Neural cell (in vitro differentiated cells): ENCODE data around the gene GRIA3. TPM values are rescaled to one million over a fixed set of nuclear protein-coding genes. Genes with fewer than 3 reads are reported as not detected.

Experiments used
- H2AFZ ChIP-seq: fragments of 200-600, 300-800 bp; sonication (generic), shearing (Covaris generic); 2 replicates; pipeline ENCODE4 v1.6.0; 2014; ENCODE audit warnings: low read depth, mild to moderate bottlenecking, antibody characterized with exemption, low read length, moderate library complexity
- H3F3A ChIP-seq: fragments of 200-600 bp; shearing (Covaris generic); 2 replicates; pipeline ENCODE4 v1.6.1; 2016; ENCODE audit warnings: mild to moderate bottlenecking, moderate library complexity, mixed read lengths, antibody characterized with exemption, low read length; ENCODE audit not compliant: insufficient read depth, poor library complexity, severe bottlenecking
- H3K27ac ChIP-seq: fragments of 200-600, 300-800 bp; sonication (generic), shearing (Covaris generic); 2 replicates; pipeline ENCODE4 v1.5.1; 2014; ENCODE audit warnings: mild to moderate bottlenecking, low read length, moderate library complexity
- H3K27me3 ChIP-seq: fragments of 300-800, 200-600 bp; sonication (generic), shearing (Covaris generic); 2 replicates; pipeline ENCODE4 v1.6.0; 2014; ENCODE audit warnings: mild to moderate bottlenecking, low read depth, low read length, moderate library complexity; ENCODE audit not compliant: insufficient read depth
- H3K36me3 ChIP-seq: fragments of 300-800, 200-600 bp; sonication (generic), shearing (Covaris generic); 2 replicates; pipeline ENCODE4 v1.5.1; 2014; ENCODE audit warnings: mild to moderate bottlenecking, antibody characterized with exemption, low read length, moderate library complexity; ENCODE audit not compliant: insufficient read depth
- H3K4me2 ChIP-seq: fragments of 300-800, 200-600 bp; sonication (generic), shearing (Covaris generic); 2 replicates; pipeline ENCODE4 v1.6.0; 2014; ENCODE audit warnings: mild to moderate bottlenecking, low read length
- H3K4me3 ChIP-seq: fragments of 300-800, 200-600 bp; sonication (generic), shearing (Covaris generic); 2 replicates; pipeline ENCODE4 v1.5.1; 2014; ENCODE audit warnings: mild to moderate bottlenecking, low read length, moderate library complexity
- H3K79me2 ChIP-seq: fragments of 200-600 bp; shearing (Covaris generic); replicated peaks from 2 replicates; pipeline ENCODE4 v1.6.0; 2014; ENCODE audit warnings: mild to moderate bottlenecking, low read length, moderate library complexity; ENCODE audit not compliant: insufficient read depth
- H3K9ac ChIP-seq: fragments of 300-800, 200-600 bp; sonication (generic), shearing (Covaris generic); 2 replicates; pipeline ENCODE4 v1.6.1; 2016; ENCODE audit warnings: mild to moderate bottlenecking, low read length, mixed read lengths
- H3K9me2 ChIP-seq: fragments of 200-600 bp; shearing (Covaris generic); 2 replicates; pipeline ENCODE4 v1.6.1; 2016; ENCODE audit warnings: mild to moderate bottlenecking, low read length, mixed read lengths; ENCODE audit not compliant: insufficient read depth
- H3K9me3 ChIP-seq: fragments of 200-600, 300-800 bp; sonication (generic), shearing (Covaris generic); 2 replicates; pipeline ENCODE4 v1.6.1; 2016; ENCODE audit warnings: mild to moderate bottlenecking, mixed run types, low read length, moderate library complexity, mixed read lengths
- H4K20me1 ChIP-seq: fragments of 200-600 bp; shearing (Covaris generic); 2 replicates; pipeline ENCODE4 v1.6.1; 2016; ENCODE audit warnings: mild to moderate bottlenecking, mixed run types; ENCODE audit not compliant: insufficient read depth
- CTCF ChIP-seq: fragments of 450-650 bp; IDR thresholded peaks from 2 replicates; pipeline ENCODE4 v1.5.1; 2014; ENCODE audit warnings: antibody characterized with exemption, mild to moderate bottlenecking, moderate library complexity; ENCODE audit not compliant: poor library complexity, severe bottlenecking
- EP300 ChIP-seq: fragments of 450-650 bp; conservative IDR thresholded peaks from 2 replicates; pipeline ENCODE4 v1.6.1; 2014; ENCODE audit warnings: antibody characterized with exemption, mild to moderate bottlenecking, moderate library complexity; ENCODE audit not compliant: poor library complexity, severe bottlenecking
- EZH2 ChIP-seq: fragments of 200-600, 300-800 bp; shearing (Covaris generic), sonication (generic); IDR thresholded peaks from 2 replicates; pipeline ENCODE4 v1.6.1; 2014; ENCODE audit warnings: antibody characterized with exemption, low read length, borderline replicate concordance, mild to moderate bottlenecking; ENCODE audit not compliant: insufficient read depth, poor library complexity, severe bottlenecking
- MXI1 ChIP-seq: fragments of 450-650 bp; conservative IDR thresholded peaks from 2 replicates; pipeline ENCODE4 v1.6.1; 2014; ENCODE audit warnings: antibody characterized with exemption, mild to moderate bottlenecking; ENCODE audit not compliant: poor library complexity, severe bottlenecking
- POLR2AphosphoS5 ChIP-seq: IDR thresholded peaks from 2 replicates; pipeline ENCODE4 v1.6.1; 2012
- RAD21 ChIP-seq: fragments of 450-650 bp; conservative IDR thresholded peaks from 2 replicates; pipeline ENCODE4 v1.6.1; 2014; ENCODE audit warnings: antibody characterized with exemption, mild to moderate bottlenecking, moderate library complexity
- REST ChIP-seq: IDR thresholded peaks from 2 replicates; pipeline ENCODE4 v1.6.1; 2012; ENCODE audit warnings: borderline replicate concordance
- SMC3 ChIP-seq: fragments of 450-650 bp; conservative IDR thresholded peaks from 2 replicates; pipeline ENCODE4 v1.6.1; 2014; ENCODE audit warnings: antibody characterized with exemption, mild to moderate bottlenecking, moderate library complexity; ENCODE audit not compliant: poor library complexity
- TAF1 ChIP-seq: IDR thresholded peaks from 2 replicates; pipeline ENCODE4 v1.6.1; 2012; ENCODE audit warnings: low read depth
- polyA plus RNA-seq: library from polyadenylated mRNA; depleted of rRNA; stranded (reverse); fragments of >200 nt; gene quantifications from 2 replicates; pipeline ENCODE4 v1.2.3, GENCODE V29; 2014

GRIA3 gene
- polyA plus RNA-seq, 1 donor from 2014 or later, result 7.8 TPM

GRCh38 chrX:123442764-123443163, 258.7 kb downstream of the GRIA3 start:
- Histone ChIP-seq H3K9ac (no peak overlapping the region), H3K27ac (no peak overlapping the region), H3F3A (no peaks in the 10 kb centered on the region), H3K27me3 (no peaks in the 10 kb centered on the region), H2AFZ (no peak overlapping the region), H3K9me2 (no peaks in the 10 kb centered on the region), H3K9me3 (no peaks in the 10 kb centered on the region), H3K36me3 (no peaks in the 10 kb centered on the region), H3K4me2 (no peak overlapping the region), H3K4me3 (no peak overlapping the region), H3K79me2 (no peaks in the 10 kb centered on the region), H4K20me1 (no peaks in the 10 kb centered on the region)
- TF ChIP-seq TAF1 (no peak), SMC3 (no peak), MXI1 (no peak), RAD21 (no peak), POLR2AphosphoS5 (no peak), REST (no peak), EZH2 (no peak), EP300 (no peak), CTCF (no peak)

- TF ChIP-seq MXI1 (no peak), EP300 (no peak), REST (no peak), SMC3 (no peak), RAD21 (no peak), POLR2AphosphoS5 (no peak), TAF1 (no peak), CTCF (no peak), EZH2 (no peak)
- Histone ChIP-seq H3K4me3 (no peak overlapping the region), H3K9me3 (no peaks in the 10 kb centered on the region), H3K79me2 (no peaks in the 10 kb centered on the region), H2AFZ (no peak overlapping the region), H3K9ac (no peak overlapping the region), H3K36me3 (no peaks in the 10 kb centered on the region), H3K27ac (no peak overlapping the region), H3K27me3 (no peaks in the 10 kb centered on the region), H3K4me2 (no peak overlapping the region), H3K9me2 (no peaks in the 10 kb centered on the region), H4K20me1 (no peaks in the 10 kb centered on the region), H3F3A (no peaks in the 10 kb centered on the region)
Measured at GRCh38 chrX:123447506-123447905, 263.4 kb downstream of the GRIA3 start.
